ENCODE measurements around the gene IGLL5. TPM values are rescaled to one million over a fixed set of nuclear protein-coding genes. Genes with fewer than 3 reads are reported as not detected.

Gene IGLL5
- total RNA-seq (1 to 10 TPM in 2 of 10 donors, under 1 TPM in 4, not detected in 4; 0.26 to 4.4 (median 0.75) TPM), polyA plus RNA-seq (under 1 TPM in 1 of 2 donors, not detected in 1; 0.32 TPM)
- long read RNA-seq, donor 1, partial matches to known transcripts, result 0 of 1 reads
- long read RNA-seq, donor 1, other reads (novel, unspliced or antisense), result 1 of 1 reads
- long read RNA-seq, donor 2, partial matches to known transcripts, result 0 of 1 reads
- long read RNA-seq, donor 2, other reads (novel, unspliced or antisense), result 1 of 1 reads
- long read RNA-seq, donor 3, result 0 reads

DNA sequence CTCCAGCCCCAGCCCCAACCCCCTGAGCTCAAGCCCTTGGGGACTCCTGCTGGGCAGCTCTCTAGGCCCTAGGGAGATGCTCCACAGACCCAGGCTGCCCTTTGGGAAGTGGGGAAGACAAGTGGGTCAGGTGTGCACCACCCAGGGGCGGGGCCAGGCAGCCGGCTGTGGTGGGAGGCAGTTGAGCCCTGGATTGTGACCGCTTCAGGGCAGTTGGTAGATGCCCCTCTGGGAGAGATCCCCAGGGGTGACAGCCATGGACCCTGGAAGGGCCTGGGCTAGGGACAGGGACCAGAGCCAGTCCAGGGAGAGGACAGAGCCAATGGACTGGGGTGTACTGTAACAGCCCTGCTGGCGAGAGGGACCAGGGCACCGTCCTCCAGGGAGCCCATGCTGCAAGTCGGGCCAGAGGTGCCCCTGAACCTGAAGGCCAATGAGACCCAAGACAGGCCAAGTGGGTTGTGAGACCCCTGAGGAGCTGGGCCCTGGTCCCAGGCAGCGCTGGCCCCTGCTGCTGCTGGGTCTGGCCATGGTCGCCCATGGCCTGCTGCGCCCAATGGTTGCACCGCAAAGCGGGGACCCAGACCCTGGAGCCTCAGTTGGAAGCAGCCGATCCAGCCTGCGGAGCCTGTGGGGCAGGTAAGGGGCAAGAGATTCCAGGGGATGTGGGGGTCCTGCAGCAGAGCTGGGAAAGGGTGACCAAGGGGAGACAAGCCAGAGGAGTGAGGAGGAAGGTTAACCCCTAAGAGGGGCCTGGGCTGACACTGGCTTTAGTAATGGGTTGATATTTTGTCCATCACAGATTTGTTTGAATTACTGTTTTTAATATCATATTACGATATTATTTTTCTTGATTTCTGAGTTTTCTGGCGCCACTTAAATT, at the start of gene IGLL5:
IGLL5 (plus strand) TSS at position 196 of the 883 bp plus-strand sequence; CDS start at position 434, 238 bp downstream.
- H3K27ac ChIP-seq, result no peak within 1 kb of the TSS
- H3K4me1 ChIP-seq, result no peaks in the 10 kb centered on the region
- TF ChIP-seq, protein P1, sequence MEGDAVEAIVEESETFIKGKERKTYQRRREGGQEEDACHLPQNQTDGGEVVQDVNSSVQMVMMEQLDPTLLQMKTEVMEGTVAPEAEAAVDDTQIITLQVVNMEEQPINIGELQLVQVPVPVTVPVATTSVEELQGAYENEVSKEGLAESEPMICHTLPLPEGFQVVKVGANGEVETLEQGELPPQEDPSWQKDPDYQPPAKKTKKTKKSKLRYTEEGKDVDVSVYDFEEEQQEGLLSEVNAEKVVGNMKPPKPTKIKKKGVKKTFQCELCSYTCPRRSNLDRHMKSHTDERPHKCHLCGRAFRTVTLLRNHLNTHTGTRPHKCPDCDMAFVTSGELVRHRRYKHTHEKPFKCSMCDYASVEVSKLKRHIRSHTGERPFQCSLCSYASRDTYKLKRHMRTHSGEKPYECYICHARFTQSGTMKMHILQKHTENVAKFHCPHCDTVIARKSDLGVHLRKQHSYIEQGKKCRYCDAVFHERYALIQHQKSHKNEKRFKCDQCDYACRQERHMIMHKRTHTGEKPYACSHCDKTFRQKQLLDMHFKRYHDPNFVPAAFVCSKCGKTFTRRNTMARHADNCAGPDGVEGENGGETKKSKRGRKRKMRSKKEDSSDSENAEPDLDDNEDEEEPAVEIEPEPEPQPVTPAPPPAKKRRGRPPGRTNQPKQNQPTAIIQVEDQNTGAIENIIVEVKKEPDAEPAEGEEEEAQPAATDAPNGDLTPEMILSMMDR (IDR thresholded peaks at IDR 0.05), result no peak
- WGBS, 2 donors, result 83 to 85% methylated on average over 15 of the region's 15 CpGs
- no peak for DNase-seq
- peaks cover 0 to 50% (median 15%) of the 10 kb centered on the region in 7 donors for H3K27me3 ChIP-seq
- no peak within 1 kb of the TSS for H3K4me3 ChIP-seq
- no peaks in the 10 kb centered on the region for H3K36me3 ChIP-seq
- ATAC-seq, result no peak
- no peaks in the 10 kb centered on the region for H3K9me3 ChIP-seq
- intact Hi-C loops (cut with DNase I), result loop anchor here in 3 of 10 donors (10.0 kb wide), 3 partner anchors 83 to 543 kb away; no protein-coding TSS in a partner anchor

DNA sequence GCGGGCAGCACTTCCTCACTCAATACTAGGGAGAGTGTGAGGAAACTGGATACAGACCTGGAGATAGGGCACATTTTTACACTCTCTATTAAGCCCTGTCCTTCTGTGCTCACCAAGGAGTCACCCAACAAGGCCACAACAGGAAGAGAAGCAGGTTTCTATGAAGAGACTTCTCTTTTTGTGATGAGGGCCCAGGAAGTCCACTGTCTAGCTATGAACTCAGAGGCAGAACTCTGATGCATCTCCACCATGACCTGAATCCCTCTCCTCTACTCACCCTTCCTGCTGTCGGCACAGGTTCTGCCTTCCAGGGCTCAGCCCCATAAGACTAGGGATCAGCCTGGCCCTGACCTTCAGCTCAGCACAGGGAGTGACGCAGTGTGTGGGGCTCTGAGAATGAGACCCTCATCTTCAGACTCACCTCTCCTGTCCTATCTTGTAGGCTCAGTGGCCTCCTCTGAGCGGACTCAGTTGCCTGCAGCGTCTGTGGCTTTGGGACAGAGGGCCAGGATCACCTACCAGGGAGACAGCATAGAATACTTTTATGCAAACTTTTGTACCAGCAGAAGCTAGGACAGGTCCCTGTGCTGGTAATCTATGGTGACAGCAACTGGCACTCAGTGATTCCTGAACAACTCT, 49.3 kb upstream of the IGLL5 start:
- intact Hi-C loops (cut with DNase I), result no loop called here
- no peak for DNase-seq
- Histone ChIP-seq H3K4me3 (no peak overlapping the region), H3K27me3 (peaks cover 0 to 24% (median 10%) of the 10 kb centered on the region in 7 donors), H3K4me1 (peaks cover 0 to 10% (median 0%) of the 10 kb centered on the region in 9 donors), H3K36me3 (no peaks in the 10 kb centered on the region), H3K27ac (no peak overlapping the region), H3K9me3 (peaks cover 0 to 12% (median 3%) of the 10 kb centered on the region in 11 donors)
- ATAC-seq, result no peak
- TF ChIP-seq, protein P1 (IDR thresholded peaks at IDR 0.05), result no peak
- 89 to 90% methylated on average over 5 of the region's 5 CpGs for WGBS, 2 donors

DNA sequence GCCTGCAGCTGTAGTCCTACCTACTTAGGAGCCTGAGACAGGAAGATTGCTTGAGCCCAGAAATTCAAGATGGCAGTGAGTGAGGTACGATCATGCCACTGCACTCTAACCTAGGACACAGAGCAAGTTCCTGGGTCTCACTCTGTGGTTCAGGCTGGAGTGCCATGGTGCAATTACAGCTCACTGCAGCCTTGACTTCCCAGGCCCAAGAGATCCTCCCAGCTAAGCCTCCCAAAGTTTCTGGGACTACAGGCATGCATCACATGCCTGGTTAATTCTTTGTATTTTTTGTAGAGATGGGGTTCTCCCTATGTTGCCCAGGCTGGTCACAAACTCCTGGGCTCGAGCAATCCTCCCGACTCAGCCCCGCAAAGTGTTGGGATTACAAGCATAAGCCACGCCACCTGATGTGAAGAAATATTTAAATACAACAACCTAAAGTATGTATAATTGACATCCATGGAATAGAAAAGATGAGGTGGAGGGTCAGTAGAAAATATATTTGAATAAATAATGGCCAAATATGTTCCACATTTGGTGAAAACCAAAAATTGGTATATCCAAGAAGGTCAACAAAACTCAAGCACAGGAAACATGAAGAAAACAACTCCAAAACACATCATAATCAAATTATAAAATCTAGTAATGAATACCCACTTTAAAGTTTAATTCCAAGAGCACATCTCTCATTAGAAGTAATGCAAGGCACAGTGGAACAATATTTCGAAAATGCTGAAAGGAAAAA, 47.9 kb upstream of the IGLL5 start:
- intact Hi-C loops (cut with DNase I), result no loop called here
- WGBS, 2 donors, result 71 to 88% methylated on average over 6 of the region's 6 CpGs
- Histone ChIP-seq H3K27ac (no peak overlapping the region), H3K4me1 (peaks cover 0 to 10% (median 0%) of the 10 kb centered on the region in 9 donors), H3K9me3 (peaks cover 0 to 12% (median 3%) of the 10 kb centered on the region in 11 donors), H3K4me3 (no peak overlapping the region), H3K27me3 (peaks cover 0 to 23% (median 9%) of the 10 kb centered on the region in 7 donors), H3K36me3 (no peaks in the 10 kb centered on the region)
- TF ChIP-seq, protein P1 (IDR thresholded peaks at IDR 0.05), result no peak
- no peak for DNase-seq
- ATAC-seq, result no peak

Measured in heart right ventricle (tissue), 16 donors.